Fibroblast of villous mesenchyme (primary cell): ENCODE measurements around the gene TEKT3. TPM values are rescaled to one million over a fixed set of nuclear protein-coding genes. Genes with fewer than 3 reads are reported as not detected.

Experiments
- small RNA-seq: library from RNA; depleted of rRNA; stranded (forward); fragments of <200 nt; gene quantifications from one replicate; pipeline ENCODE3, GENCODE V24; 2012
- total RNA-seq: library from RNA; depleted of rRNA; stranded (reverse); fragments of >200 nt; gene quantifications from 2 replicates; pipeline ENCODE4 v1.2.3, GENCODE V29; 2012

The TEKT3 gene
- total RNA-seq, 1 donor, result not detected

Small RNAs within 50 kb of the gene (small RNA-seq; reads per million reads assigned to genes)
- not detected for gene RNU6-799P

Other genes starting within 250 kb of the TEKT3 start
- gene PMP22, start 76.3 kb downstream of the TEKT3 start, total RNA-seq, result 23.2 and 38.0 TPM in 2 replicates
- 5.2 and 6.5 TPM in 2 replicates for gene CDRT4, start 126.0 kb upstream of the TEKT3 start, total RNA-seq
- gene TVP23C, start 221.9 kb upstream of the TEKT3 start, total RNA-seq, result 45.4 and 52.7 TPM in 2 replicates